Retinal pigment epithelial cell (primary cell): ENCODE results near the gene RBM3.

Source experiments
- DNase-seq: peaks from one replicate; pipeline ENCODE4 v3.0.0-alpha.2; 2010; ENCODE audit warnings: low read depth
- H3K4me3 ChIP-seq: 2 replicates; pipeline ENCODE4 v1.5.1; 2011; ENCODE audit warnings: mild to moderate bottlenecking, low read length, control low read depth, moderate library complexity
- CTCF ChIP-seq: conservative IDR thresholded peaks from 2 replicates; pipeline ENCODE4 v1.5.1; 2011; ENCODE audit warnings: low read depth, low read length, control low read depth, inconsistent platforms

The RBM3 gene

GRCh38 chrX:48578661-48579128 is 4.4 kb downstream of the RBM3 start:
- TF ChIP-seq CTCF: no peak
- no peak overlapping the region for H3K4me3 ChIP-seq
- DNase-seq: no peak

- DNase-seq: no peak
- TF ChIP-seq CTCF: no peak
- H3K4me3 ChIP-seq: no peak overlapping the region
Observed at GRCh38 chrX:48579259-48579658, 5.0 kb downstream of the RBM3 start.

- no peak overlapping the region for H3K4me3 ChIP-seq
- no peak for TF ChIP-seq CTCF
- no peak for DNase-seq
Observed at GRCh38 chrX:48580662-48581061, 6.4 kb downstream of the RBM3 start.

- DNase-seq: no peak
- no peak for TF ChIP-seq CTCF
- H3K4me3 ChIP-seq: no peak overlapping the region
Observed at GRCh38 chrX:48584698-48585097, 10.4 kb downstream of the RBM3 start.

GRCh38 chrX:48589482-48590162 is 15.3 kb downstream of the RBM3 start:
- H3K4me3 ChIP-seq: no peak overlapping the region
- no peak for TF ChIP-seq CTCF
- DNase-seq: peak; percentile 48

GRCh38 chrX:48590203-48591103 is 16.2 kb downstream of the RBM3 start:
- DNase-seq: no peak
- TF ChIP-seq CTCF: no peak

More at GRCh38 chrX:48590203-48591103, 16.2 kb downstream of the RBM3 start:
- no peak overlapping the region for H3K4me3 ChIP-seq
